ENCODE measurements around the gene ELMO1.

ELMO1 gene

DNA sequence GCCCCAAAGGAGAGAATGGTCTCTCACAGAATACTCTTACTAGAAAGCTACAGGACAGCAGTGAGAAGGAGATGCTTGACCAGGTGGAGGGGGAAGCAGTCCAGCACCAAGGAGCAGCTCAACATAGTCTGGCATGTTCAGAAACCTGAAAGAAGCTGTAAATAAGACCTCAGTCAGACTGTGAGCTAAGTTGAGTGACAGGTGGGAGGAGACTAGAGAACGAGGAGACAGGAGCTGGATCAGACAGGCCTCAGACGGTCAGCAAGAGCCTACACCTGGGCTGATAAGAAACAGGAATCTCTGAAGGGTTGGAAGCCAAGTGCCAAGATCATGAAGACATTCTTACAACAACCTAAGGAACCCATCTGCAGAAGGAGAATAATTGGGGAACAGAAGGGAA, 54.5 kb downstream of the ELMO1 start:
- no peak for DNase-seq
- Histone ChIP-seq H3K27ac (ENCODE audit: insufficient read depth in 1 of 2, low read depth in 1 of 2, low read length in 2 of 2, poor library complexity in 1 of 2, severe bottlenecking in 2 of 2) (no peak overlapping the region), H3K36me3 (ENCODE audit: control insufficient read depth in 4 of 4, insufficient read depth in 4 of 4, low read length in 3 of 4) (peaks cover 0 to 4% (median 2%) of the 10 kb centered on the region in 4 experiments), H3K27me3 (replicated peaks in 2 of 5; ENCODE audit: control insufficient read depth in 4 of 5, insufficient read depth in 5 of 5, low read length in 4 of 5) (no peaks in the 10 kb centered on the region), H3K4me1 (ENCODE audit: control extremely low read depth in 1 of 4, control insufficient read depth in 4 of 4, insufficient read depth in 4 of 4, low read length in 3 of 4) (peaks cover 36 to 77% (median 51%) of the 10 kb centered on the region in 4 experiments), H3K4me3 (ENCODE audit: control insufficient read depth in 1 of 7, extremely low read depth in 1 of 7, insufficient read depth in 4 of 7, low read depth in 2 of 7, low read length in 6 of 7) (no peak overlapping the region), H3K9me3 (ENCODE audit: control extremely low read depth in 1 of 5, control insufficient read depth in 4 of 5, insufficient read depth in 2 of 5, low read depth in 1 of 5, low read length in 4 of 5) (no peaks in the 10 kb centered on the region)
- WGBS (ENCODE audit: insufficient coverage), result no CpG with 5 or more reads among the region's 2 CpGs
- ChIA-PET POLR2A (no interaction called here), CTCF (interaction anchor here (0.6 to 3.4 kb wide), 14 partner anchors 9 to 183 kb away, joined by 3 to 15 read pairs (median 4); no protein-coding TSS in a partner anchor)

DNA sequence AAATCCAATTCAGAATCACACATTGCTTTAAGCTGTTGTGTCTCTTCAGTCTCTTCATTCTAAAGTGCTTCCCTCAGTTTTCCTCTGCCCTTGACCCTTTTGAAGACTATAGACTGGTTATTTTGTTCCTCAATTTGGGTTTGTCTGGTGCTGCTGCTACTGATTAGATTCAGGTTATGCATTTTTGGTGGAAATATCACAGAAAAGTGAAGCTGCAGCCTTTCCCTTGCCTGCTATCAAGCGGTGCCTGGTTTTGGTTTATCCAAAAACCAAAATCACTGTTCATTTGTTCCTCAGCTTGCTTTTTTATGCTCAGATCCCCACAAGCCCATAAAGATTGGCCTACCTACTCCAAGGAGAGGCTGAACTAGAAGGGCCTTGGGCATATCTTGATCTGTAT, 55.2 kb downstream of the ELMO1 start:
- POLR2A ChIA-PET, result interaction anchor here (1.7 kb wide), 1 partner anchor 38 kb away, joined by 6 read pairs; no protein-coding TSS in a partner anchor
- peaks cover 36 to 76% (median 58%) of the 10 kb centered on the region in 4 experiments for H3K4me1 ChIP-seq (ENCODE audit: control extremely low read depth in 1 of 4, control insufficient read depth in 4 of 4, insufficient read depth in 4 of 4, low read length in 3 of 4)
- H3K27ac ChIP-seq (ENCODE audit: insufficient read depth in 1 of 2, low read depth in 1 of 2, low read length in 2 of 2, poor library complexity in 1 of 2, severe bottlenecking in 2 of 2), result no peak overlapping the region
- H3K9me3 ChIP-seq (ENCODE audit: control extremely low read depth in 1 of 5, control insufficient read depth in 4 of 5, insufficient read depth in 2 of 5, low read depth in 1 of 5, low read length in 4 of 5), result no peaks in the 10 kb centered on the region
- peak in 2 of 3 donors; percentile 28 to 60 for DNase-seq
- WGBS (ENCODE audit: insufficient coverage), result 67% methylated on average over 1 of the region's 1 CpG
- H3K27me3 ChIP-seq (replicated peaks in 2 of 5; ENCODE audit: control insufficient read depth in 4 of 5, insufficient read depth in 5 of 5, low read length in 4 of 5), result no peaks in the 10 kb centered on the region
- CTCF ChIA-PET, result interaction anchor here (0.6 to 3.4 kb wide), 14 partner anchors 8 to 182 kb away, joined by 3 to 15 read pairs (median 4); no protein-coding TSS in a partner anchor
- peaks cover 0 to 3% (median under 1%) of the 10 kb centered on the region in 4 experiments for H3K36me3 ChIP-seq (ENCODE audit: control insufficient read depth in 4 of 4, insufficient read depth in 4 of 4, low read length in 3 of 4)
- H3K4me3 ChIP-seq (ENCODE audit: control insufficient read depth in 1 of 7, extremely low read depth in 1 of 7, insufficient read depth in 4 of 7, low read depth in 2 of 7, low read length in 6 of 7), result no peak overlapping the region

DNA sequence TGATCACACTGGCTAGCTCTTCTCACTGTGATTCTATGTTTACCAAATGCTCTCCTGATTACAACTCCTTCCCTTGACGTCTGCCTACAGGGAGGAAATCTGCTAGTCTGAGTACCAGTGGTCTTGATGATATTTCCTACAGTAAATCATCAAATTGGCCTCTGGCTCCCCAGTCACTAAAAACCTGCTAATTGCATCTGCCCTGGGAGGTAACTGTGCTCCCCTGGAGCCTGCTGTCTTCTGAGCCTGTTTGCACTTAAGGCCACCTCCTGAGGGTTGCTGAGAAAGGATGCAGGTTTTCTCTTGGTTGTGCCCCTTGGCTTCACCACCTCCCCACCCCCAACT, 56.0 kb downstream of the ELMO1 start:
- POLR2A ChIA-PET, result interaction anchor here (1.7 kb wide), 1 partner anchor 38 kb away, joined by 6 read pairs; no protein-coding TSS in a partner anchor
- peak in 1 of 3 donors; percentile 32 for DNase-seq
- Histone ChIP-seq H3K4me1 (ENCODE audit: control extremely low read depth in 1 of 4, control insufficient read depth in 4 of 4, insufficient read depth in 4 of 4, low read length in 3 of 4) (peaks cover 36 to 79% (median 59%) of the 10 kb centered on the region in 4 experiments), H3K27me3 (replicated peaks in 2 of 5; ENCODE audit: control insufficient read depth in 4 of 5, insufficient read depth in 5 of 5, low read length in 4 of 5) (no peaks in the 10 kb centered on the region), H3K4me3 (ENCODE audit: control insufficient read depth in 1 of 7, extremely low read depth in 1 of 7, insufficient read depth in 4 of 7, low read depth in 2 of 7, low read length in 6 of 7) (peak overlapping the region in 1 of 7 experiments; percentile 4), H3K36me3 (ENCODE audit: control insufficient read depth in 4 of 4, insufficient read depth in 4 of 4, low read length in 3 of 4) (peaks cover 0 to 3% (median 0%) of the 10 kb centered on the region in 4 experiments), H3K9me3 (ENCODE audit: control extremely low read depth in 1 of 5, control insufficient read depth in 4 of 5, insufficient read depth in 2 of 5, low read depth in 1 of 5, low read length in 4 of 5) (no peaks in the 10 kb centered on the region), H3K27ac (ENCODE audit: insufficient read depth in 1 of 2, low read depth in 1 of 2, low read length in 2 of 2, poor library complexity in 1 of 2, severe bottlenecking in 2 of 2) (peak overlapping the region; percentile 55 to 69)
- CTCF ChIA-PET, result interaction anchor here (0.8 to 3.4 kb wide), 13 partner anchors 13 to 128 kb away, joined by 3 to 15 read pairs (median 4); partner anchors contain the start of gene ELMO1
- no CpG with 5 or more reads among the region's 1 CpG for WGBS (ENCODE audit: insufficient coverage)

DNA sequence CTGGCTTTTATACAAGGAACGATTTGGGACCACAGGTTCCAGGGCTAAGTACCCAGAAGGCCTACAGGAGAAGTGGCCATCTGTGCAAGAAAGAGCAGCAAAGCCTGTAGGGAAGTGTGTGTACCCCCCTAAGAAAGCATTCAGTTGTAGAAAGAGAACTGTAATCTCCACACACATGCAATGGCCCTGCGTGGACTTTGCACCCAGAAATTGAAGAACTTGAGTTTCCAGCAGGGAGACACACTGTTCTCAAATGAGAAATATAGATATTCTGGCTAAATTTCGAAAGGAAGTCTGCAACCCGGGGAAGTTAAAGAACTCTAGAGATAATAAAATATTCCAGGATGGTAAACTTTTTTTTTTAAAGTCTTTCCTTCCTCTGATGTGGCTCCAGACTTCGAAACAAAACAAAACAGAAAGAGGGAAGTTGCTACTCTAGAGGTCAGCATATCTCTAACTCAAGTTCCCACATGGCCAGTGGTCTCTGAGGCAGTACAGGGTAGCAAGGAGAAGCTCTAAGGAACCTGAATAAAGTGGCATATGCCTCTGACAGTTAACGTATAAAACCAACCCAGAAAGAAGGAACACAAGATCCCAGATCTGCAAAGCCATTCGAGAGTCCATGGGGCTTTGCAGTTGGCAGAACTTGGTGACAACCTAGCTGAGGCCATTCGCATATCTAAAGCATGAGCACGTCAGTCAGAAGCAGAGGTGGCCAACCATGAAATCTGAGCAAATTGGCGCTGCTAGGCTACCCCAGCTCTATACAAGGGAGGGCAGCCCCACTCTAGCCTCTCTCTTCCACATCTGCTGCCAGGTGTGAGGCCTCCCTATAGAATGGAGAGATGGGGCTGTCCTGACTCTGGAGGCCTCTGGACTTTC, 56.6 kb downstream of the ELMO1 start:
- H3K4me1 ChIP-seq (ENCODE audit: control extremely low read depth in 1 of 4, control insufficient read depth in 4 of 4, insufficient read depth in 4 of 4, low read length in 3 of 4), result peaks cover 36 to 80% (median 59%) of the 10 kb centered on the region in 4 experiments
- CTCF ChIA-PET, result interaction anchor here (0.8 to 3.4 kb wide), 12 partner anchors 13 to 127 kb away, joined by 3 to 15 read pairs (median 4); partner anchors contain the start of gene ELMO1

DNA sequence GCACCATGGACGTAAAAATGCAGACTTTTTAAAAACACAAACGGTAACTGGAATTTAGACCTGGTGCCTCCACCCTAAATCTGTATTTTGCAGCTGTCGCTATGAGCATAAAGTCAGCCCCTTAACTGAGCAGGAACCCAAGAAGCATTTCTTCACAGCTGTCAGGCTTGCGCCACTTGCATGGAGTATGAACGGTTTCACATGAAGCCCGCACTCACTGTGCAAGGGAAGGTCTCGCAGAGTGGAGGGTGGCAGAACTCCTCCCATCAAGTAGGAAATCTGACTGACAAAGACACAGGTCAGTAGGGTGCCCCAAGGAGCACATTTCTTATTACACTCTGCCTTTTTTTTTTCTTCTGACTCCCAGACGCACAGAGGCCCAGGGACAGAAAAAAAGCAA, 58.5 kb downstream of the ELMO1 start:
- Histone ChIP-seq H3K36me3 (ENCODE audit: control insufficient read depth in 4 of 4, insufficient read depth in 4 of 4, low read length in 3 of 4) (peaks cover 0 to 3% (median 0%) of the 10 kb centered on the region in 4 experiments), H3K4me3 (ENCODE audit: control insufficient read depth in 1 of 7, extremely low read depth in 1 of 7, insufficient read depth in 4 of 7, low read depth in 2 of 7, low read length in 6 of 7) (peak overlapping the region in 1 of 7 experiments; percentile 28), H3K4me1 (ENCODE audit: control extremely low read depth in 1 of 4, control insufficient read depth in 4 of 4, insufficient read depth in 4 of 4, low read length in 3 of 4) (peaks cover 32 to 87% (median 69%) of the 10 kb centered on the region in 4 experiments), H3K9me3 (ENCODE audit: control extremely low read depth in 1 of 5, control insufficient read depth in 4 of 5, insufficient read depth in 2 of 5, low read depth in 1 of 5, low read length in 4 of 5) (no peaks in the 10 kb centered on the region), H3K27me3 (replicated peaks in 2 of 5; ENCODE audit: control insufficient read depth in 4 of 5, insufficient read depth in 5 of 5, low read length in 4 of 5) (no peaks in the 10 kb centered on the region), H3K27ac (ENCODE audit: insufficient read depth in 1 of 2, low read depth in 1 of 2, low read length in 2 of 2, poor library complexity in 1 of 2, severe bottlenecking in 2 of 2) (no peak overlapping the region)
- peak in 1 of 3 donors; percentile 41 for DNase-seq
- CTCF ChIA-PET, result no interaction called here
- POLR2A ChIA-PET, result interaction anchor here (0.7 to 1.6 kb wide), 2 partner anchors 37 to 58 kb away, joined by 4 read pairs; no protein-coding TSS in a partner anchor
- 93% methylated on average over 4 of the region's 8 CpGs for WGBS (ENCODE audit: insufficient coverage)

More for the DNA sequence above, 56.6 kb downstream of the ELMO1 start:
- Histone ChIP-seq H3K4me3 (ENCODE audit: control insufficient read depth in 1 of 7, extremely low read depth in 1 of 7, insufficient read depth in 4 of 7, low read depth in 2 of 7, low read length in 6 of 7) (peak overlapping the region in 5 of 7 experiments; percentile 23 to 45 (median 32)), H3K27me3 (replicated peaks in 2 of 5; ENCODE audit: control insufficient read depth in 4 of 5, insufficient read depth in 5 of 5, low read length in 4 of 5) (no peaks in the 10 kb centered on the region), H3K27ac (ENCODE audit: insufficient read depth in 1 of 2, low read depth in 1 of 2, low read length in 2 of 2, poor library complexity in 1 of 2, severe bottlenecking in 2 of 2) (peak overlapping the region; percentile 55 to 69), H3K9me3 (ENCODE audit: control extremely low read depth in 1 of 5, control insufficient read depth in 4 of 5, insufficient read depth in 2 of 5, low read depth in 1 of 5, low read length in 4 of 5) (no peaks in the 10 kb centered on the region), H3K36me3 (ENCODE audit: control insufficient read depth in 4 of 4, insufficient read depth in 4 of 4, low read length in 3 of 4) (peaks cover 0 to 3% (median 0%) of the 10 kb centered on the region in 4 experiments)
- peak; percentile 57 to 90 (median 85) for DNase-seq
- 24% methylated on average over 7 of the region's 10 CpGs for WGBS (ENCODE audit: insufficient coverage)
- POLR2A ChIA-PET, result interaction anchor here (1.0 to 1.7 kb wide), 2 partner anchors 35 to 37 kb away, joined by 4 to 6 read pairs; no protein-coding TSS in a partner anchor

GRCh38 chr7:37388811-37389210, 59.9 kb downstream of the ELMO1 start:
- peaks cover 0 to 3% (median 0%) of the 10 kb centered on the region in 4 experiments for H3K36me3 ChIP-seq (ENCODE audit: control insufficient read depth in 4 of 4, insufficient read depth in 4 of 4, low read length in 3 of 4)
- DNase-seq, result no peak
- H3K4me1 ChIP-seq (ENCODE audit: control extremely low read depth in 1 of 4, control insufficient read depth in 4 of 4, insufficient read depth in 4 of 4, low read length in 3 of 4), result peaks cover 30 to 76% (median 65%) of the 10 kb centered on the region in 4 experiments
- peak overlapping the region in 1 of 7 experiments; percentile 24 for H3K4me3 ChIP-seq (ENCODE audit: control insufficient read depth in 1 of 7, extremely low read depth in 1 of 7, insufficient read depth in 4 of 7, low read depth in 2 of 7, low read length in 6 of 7)
- no peaks in the 10 kb centered on the region for H3K9me3 ChIP-seq (ENCODE audit: control extremely low read depth in 1 of 5, control insufficient read depth in 4 of 5, insufficient read depth in 2 of 5, low read depth in 1 of 5, low read length in 4 of 5)
- ChIA-PET POLR2A (interaction anchor here (1.6 kb wide), 1 partner anchor 59 kb away, joined by 4 read pairs; no protein-coding TSS in a partner anchor), CTCF (interaction anchor here (1.8 kb wide), 1 partner anchor 22 kb away, joined by 4 read pairs; no protein-coding TSS in a partner anchor)
- 100% methylated on average over 1 of the region's 4 CpGs for WGBS (ENCODE audit: insufficient coverage)
- H3K27me3 ChIP-seq (replicated peaks in 2 of 5; ENCODE audit: control insufficient read depth in 4 of 5, insufficient read depth in 5 of 5, low read length in 4 of 5), result no peaks in the 10 kb centered on the region
- H3K27ac ChIP-seq (ENCODE audit: insufficient read depth in 1 of 2, low read depth in 1 of 2, low read length in 2 of 2, poor library complexity in 1 of 2, severe bottlenecking in 2 of 2), result no peak overlapping the region
